ENCODE data around the gene CAMK1G.

DNA sequence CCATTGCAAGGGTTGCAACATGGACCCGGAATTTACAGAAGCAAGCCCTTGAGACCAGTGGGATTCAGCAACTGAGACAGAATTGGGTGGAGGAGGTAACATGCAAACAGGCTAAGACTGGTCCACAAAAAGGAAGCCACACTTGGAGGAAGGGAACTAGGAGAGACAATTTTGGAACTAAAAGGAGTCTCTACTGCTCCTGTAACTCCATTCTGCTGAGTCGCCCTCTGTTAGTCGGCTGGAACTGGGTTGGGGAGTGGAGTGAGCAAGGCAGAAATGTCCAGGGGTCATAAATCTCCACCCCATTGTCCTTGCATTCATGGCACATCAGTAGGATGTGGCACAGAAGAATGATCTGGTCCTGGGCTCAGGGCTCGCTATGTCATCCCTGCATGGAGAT lies 63.6 kb downstream of the CAMK1G start:
- TF ChIP-seq, protein P1, sequence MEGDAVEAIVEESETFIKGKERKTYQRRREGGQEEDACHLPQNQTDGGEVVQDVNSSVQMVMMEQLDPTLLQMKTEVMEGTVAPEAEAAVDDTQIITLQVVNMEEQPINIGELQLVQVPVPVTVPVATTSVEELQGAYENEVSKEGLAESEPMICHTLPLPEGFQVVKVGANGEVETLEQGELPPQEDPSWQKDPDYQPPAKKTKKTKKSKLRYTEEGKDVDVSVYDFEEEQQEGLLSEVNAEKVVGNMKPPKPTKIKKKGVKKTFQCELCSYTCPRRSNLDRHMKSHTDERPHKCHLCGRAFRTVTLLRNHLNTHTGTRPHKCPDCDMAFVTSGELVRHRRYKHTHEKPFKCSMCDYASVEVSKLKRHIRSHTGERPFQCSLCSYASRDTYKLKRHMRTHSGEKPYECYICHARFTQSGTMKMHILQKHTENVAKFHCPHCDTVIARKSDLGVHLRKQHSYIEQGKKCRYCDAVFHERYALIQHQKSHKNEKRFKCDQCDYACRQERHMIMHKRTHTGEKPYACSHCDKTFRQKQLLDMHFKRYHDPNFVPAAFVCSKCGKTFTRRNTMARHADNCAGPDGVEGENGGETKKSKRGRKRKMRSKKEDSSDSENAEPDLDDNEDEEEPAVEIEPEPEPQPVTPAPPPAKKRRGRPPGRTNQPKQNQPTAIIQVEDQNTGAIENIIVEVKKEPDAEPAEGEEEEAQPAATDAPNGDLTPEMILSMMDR (conservative IDR thresholded peaks at IDR 0.05; ENCODE audit: low read depth in 2 of 2): no peak
- TF ChIP-seq ZNF114 (CRISPR knock-in tag; IDR thresholded peaks at IDR 0.05) (no peak), POLR2AphosphoS5 (IDR thresholded peaks at IDR 0.05; ENCODE audit: low read depth) (no peak), EZH2 (IDR thresholded peaks at IDR 0.05; ENCODE audit: low read depth, unreplicated experiment) (no peak)
- TF ChIP-seq, protein P2, sequence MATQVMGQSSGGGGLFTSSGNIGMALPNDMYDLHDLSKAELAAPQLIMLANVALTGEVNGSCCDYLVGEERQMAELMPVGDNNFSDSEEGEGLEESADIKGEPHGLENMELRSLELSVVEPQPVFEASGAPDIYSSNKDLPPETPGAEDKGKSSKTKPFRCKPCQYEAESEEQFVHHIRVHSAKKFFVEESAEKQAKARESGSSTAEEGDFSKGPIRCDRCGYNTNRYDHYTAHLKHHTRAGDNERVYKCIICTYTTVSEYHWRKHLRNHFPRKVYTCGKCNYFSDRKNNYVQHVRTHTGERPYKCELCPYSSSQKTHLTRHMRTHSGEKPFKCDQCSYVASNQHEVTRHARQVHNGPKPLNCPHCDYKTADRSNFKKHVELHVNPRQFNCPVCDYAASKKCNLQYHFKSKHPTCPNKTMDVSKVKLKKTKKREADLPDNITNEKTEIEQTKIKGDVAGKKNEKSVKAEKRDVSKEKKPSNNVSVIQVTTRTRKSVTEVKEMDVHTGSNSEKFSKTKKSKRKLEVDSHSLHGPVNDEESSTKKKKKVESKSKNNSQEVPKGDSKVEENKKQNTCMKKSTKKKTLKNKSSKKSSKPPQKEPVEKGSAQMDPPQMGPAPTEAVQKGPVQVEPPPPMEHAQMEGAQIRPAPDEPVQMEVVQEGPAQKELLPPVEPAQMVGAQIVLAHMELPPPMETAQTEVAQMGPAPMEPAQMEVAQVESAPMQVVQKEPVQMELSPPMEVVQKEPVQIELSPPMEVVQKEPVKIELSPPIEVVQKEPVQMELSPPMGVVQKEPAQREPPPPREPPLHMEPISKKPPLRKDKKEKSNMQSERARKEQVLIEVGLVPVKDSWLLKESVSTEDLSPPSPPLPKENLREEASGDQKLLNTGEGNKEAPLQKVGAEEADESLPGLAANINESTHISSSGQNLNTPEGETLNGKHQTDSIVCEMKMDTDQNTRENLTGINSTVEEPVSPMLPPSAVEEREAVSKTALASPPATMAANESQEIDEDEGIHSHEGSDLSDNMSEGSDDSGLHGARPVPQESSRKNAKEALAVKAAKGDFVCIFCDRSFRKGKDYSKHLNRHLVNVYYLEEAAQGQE (IDR thresholded peaks at IDR 0.05; ENCODE audit: unreplicated experiment): no peak
